Measurements from ENCODE around the gene PICALM. TPM values are rescaled to one million over a fixed set of nuclear protein-coding genes. Genes with fewer than 3 reads are reported as not detected.

The PICALM gene
- total and polyA plus RNA-seq, 4 donors = 56.8 to 454 (median 152) TPM

- H3K27me3 ChIP-seq (ENCODE audit: control insufficient read depth in 3 of 3, insufficient read depth in 3 of 3, low read length in 2 of 3) = no peaks in the 10 kb centered on the region
- peaks cover 0 to 17% (median 8%) of the 10 kb centered on the region in 5 donors for H3K4me1 ChIP-seq (ENCODE audit: control insufficient read depth in 5 of 5, insufficient read depth in 5 of 5, low read length in 5 of 5)
- no peak for TF ChIP-seq CTCF (IDR thresholded peaks at IDR 0.05; ENCODE audit: control extremely low read depth, extremely low read depth)
- no peak overlapping the region for H3K9ac ChIP-seq (ENCODE audit: insufficient read depth in 1 of 2, low read length in 2 of 2)
- no peaks in the 10 kb centered on the region for H3K36me3 ChIP-seq (ENCODE audit: control insufficient read depth in 4 of 4, insufficient read depth in 4 of 4, low read length in 4 of 4)
- no peaks in the 10 kb centered on the region for H3K9me3 ChIP-seq (ENCODE audit: control insufficient read depth in 4 of 4, insufficient read depth in 3 of 4, low read length in 3 of 4)
- H3K27ac ChIP-seq (ENCODE audit: low read depth in 1 of 2, low read length in 1 of 2) = no peak overlapping the region
- DNase-seq (no peak), ATAC-seq (ENCODE audit: insufficient read depth, low FRiP score) (no peak)
- H3K4me3 ChIP-seq = no peak overlapping the region
Observed at GRCh38 chr11:85946221-85946620, 122.7 kb downstream of the PICALM start.

DNA sequence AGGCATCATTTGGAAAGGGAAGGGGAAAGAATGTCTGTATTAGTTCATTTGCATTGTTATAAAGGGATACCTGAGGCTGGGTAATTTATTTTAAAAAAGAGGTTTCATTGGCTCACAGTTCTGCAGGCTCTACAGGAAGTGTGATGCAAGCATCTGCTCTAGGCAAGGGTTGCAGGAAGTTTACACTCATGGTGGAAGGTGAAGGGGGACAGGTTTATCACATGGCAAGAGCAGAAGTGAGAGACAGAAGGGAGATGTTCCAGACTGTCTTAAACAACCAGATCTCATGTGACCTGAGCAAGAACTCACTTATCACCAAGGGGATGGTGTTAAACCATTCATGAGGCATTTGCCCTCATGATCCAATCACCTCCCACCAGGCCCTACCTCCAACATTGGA, 123.1 kb downstream of the PICALM start:
- no peak for ATAC-seq (ENCODE audit: insufficient read depth, low FRiP score)
- H3K27ac ChIP-seq (ENCODE audit: low read depth in 1 of 2, low read length in 1 of 2) = no peak overlapping the region
- DNase-seq = no peak

GRCh38 chr11:85945296-85945695, 123.6 kb downstream of the PICALM start:
- H3K27ac ChIP-seq (ENCODE audit: low read depth in 1 of 2, low read length in 1 of 2) = no peak overlapping the region
- no peaks in the 10 kb centered on the region for H3K36me3 ChIP-seq (ENCODE audit: control insufficient read depth in 4 of 4, insufficient read depth in 4 of 4, low read length in 4 of 4)
- no peak for TF ChIP-seq CTCF (IDR thresholded peaks at IDR 0.05; ENCODE audit: control extremely low read depth, extremely low read depth)

More for the DNA sequence above, 123.1 kb downstream of the PICALM start:
- Histone ChIP-seq H3K36me3 (ENCODE audit: control insufficient read depth in 4 of 4, insufficient read depth in 4 of 4, low read length in 4 of 4) (no peaks in the 10 kb centered on the region), H3K4me3 (no peak overlapping the region), H3K9ac (ENCODE audit: insufficient read depth in 1 of 2, low read length in 2 of 2) (no peak overlapping the region), H3K4me1 (ENCODE audit: control insufficient read depth in 5 of 5, insufficient read depth in 5 of 5, low read length in 5 of 5) (peaks cover 0 to 17% (median 8%) of the 10 kb centered on the region in 5 donors), H3K27me3 (ENCODE audit: control insufficient read depth in 3 of 3, insufficient read depth in 3 of 3, low read length in 2 of 3) (no peaks in the 10 kb centered on the region), H3K9me3 (ENCODE audit: control insufficient read depth in 4 of 4, insufficient read depth in 3 of 4, low read length in 3 of 4) (no peaks in the 10 kb centered on the region)
- TF ChIP-seq CTCF (IDR thresholded peaks at IDR 0.05; ENCODE audit: control extremely low read depth, extremely low read depth) = no peak

GRCh38 chr11:85941380-85941973, 127.4 kb downstream of the PICALM start:
- Histone ChIP-seq H3K27me3 (ENCODE audit: control insufficient read depth in 3 of 3, insufficient read depth in 3 of 3, low read length in 2 of 3) (no peaks in the 10 kb centered on the region), H3K9ac (ENCODE audit: insufficient read depth in 1 of 2, low read length in 2 of 2) (no peak overlapping the region), H3K4me1 (ENCODE audit: control insufficient read depth in 5 of 5, insufficient read depth in 5 of 5, low read length in 5 of 5) (peaks cover 0 to 1% (median 0%) of the 10 kb centered on the region in 5 donors), H3K27ac (ENCODE audit: low read depth in 1 of 2, low read length in 1 of 2) (no peak overlapping the region), H3K4me3 (no peak overlapping the region), H3K36me3 (ENCODE audit: control insufficient read depth in 4 of 4, insufficient read depth in 4 of 4, low read length in 4 of 4) (no peaks in the 10 kb centered on the region), H3K9me3 (ENCODE audit: control insufficient read depth in 4 of 4, insufficient read depth in 3 of 4, low read length in 3 of 4) (no peaks in the 10 kb centered on the region)
- ATAC-seq (ENCODE audit: insufficient read depth, low FRiP score) = peak; percentile 76
- peak; percentile 51 to 64 (median 54) for DNase-seq
- 33 to 54% methylated on average over 6 of the region's 6 CpGs for WGBS, 2 donors
- TF ChIP-seq CTCF (IDR thresholded peaks at IDR 0.05; ENCODE audit: control extremely low read depth, extremely low read depth) = peak; percentile 45

More at GRCh38 chr11:85945296-85945695, 123.6 kb downstream of the PICALM start:
- no peak overlapping the region for H3K9ac ChIP-seq (ENCODE audit: insufficient read depth in 1 of 2, low read length in 2 of 2)
- DNase-seq (no peak), ATAC-seq (ENCODE audit: insufficient read depth, low FRiP score) (no peak)
- peaks cover 0 to 17% (median 8%) of the 10 kb centered on the region in 5 donors for H3K4me1 ChIP-seq (ENCODE audit: control insufficient read depth in 5 of 5, insufficient read depth in 5 of 5, low read length in 5 of 5)
- no peaks in the 10 kb centered on the region for H3K9me3 ChIP-seq (ENCODE audit: control insufficient read depth in 4 of 4, insufficient read depth in 3 of 4, low read length in 3 of 4)
- H3K27me3 ChIP-seq (ENCODE audit: control insufficient read depth in 3 of 3, insufficient read depth in 3 of 3, low read length in 2 of 3) = no peaks in the 10 kb centered on the region
- WGBS, 2 donors = 91 to 97% methylated on average over 2 of the region's 2 CpGs
- H3K4me3 ChIP-seq = no peak overlapping the region

All from lung (tissue), 12 donors.